Natural killer cell (primary cell): ENCODE data around the gene TIAM1. TPM values are rescaled to one million over a fixed set of nuclear protein-coding genes. Genes with fewer than 3 reads are reported as not detected.

Source experiments
- ATAC-seq, 3 donors: fragments of 150-1000 bp in 2 of 3; fragments of 200-7000 bp in 1 of 3; cut with Tn5 transposase; 1 replicate in 1 of 3; 2 replicates in 2 of 3; pipeline ENCODE4 v1.10.0; 2021; ENCODE audit warnings: mild to moderate bottlenecking in 2 of 3, moderate library complexity in 2 of 3
- DNase-seq, 2 donors: peaks; one replicate each; pipeline versions ENCODE4 v3.0.0 to v3.0.0-alpha.2; 2013 to 2021; ENCODE audit warnings: mixed read lengths in 1 of 2
- H3K27ac ChIP-seq: one replicate; pipeline ENCODE4 v1.5.1; 2013; ENCODE audit warnings: mild to moderate bottlenecking, low read length
- H3K27me3 ChIP-seq: one replicate; pipeline ENCODE4 v1.6.1; 2013; ENCODE audit warnings: low read length; ENCODE audit not compliant: control insufficient read depth, insufficient read depth
- H3K36me3 ChIP-seq: one replicate; pipeline ENCODE4 v1.6.1; 2013; ENCODE audit warnings: low read length; ENCODE audit not compliant: control insufficient read depth, insufficient read depth
- H3K4me1 ChIP-seq: one replicate; pipeline ENCODE4 v1.6.1; 2013; ENCODE audit warnings: low read length; ENCODE audit not compliant: control insufficient read depth, insufficient read depth
- H3K4me3 ChIP-seq: one replicate; pipeline ENCODE4 v1.5.1; 2013; ENCODE audit warnings: low read length
- H3K9me3 ChIP-seq: one replicate; pipeline ENCODE4 v1.6.1; 2013; ENCODE audit warnings: low read length; ENCODE audit not compliant: control insufficient read depth, insufficient read depth
- H3K27ac Mint-ChIP-seq, 2 donors: one replicate each; pipeline ENCODE4 v1.8.0; 2022; ENCODE audit warnings: mild to moderate bottlenecking in 2 of 2, mixed read lengths in 2 of 2, moderate library complexity in 1 of 2
- H3K27me3 Mint-ChIP-seq, 2 donors: one replicate each; pipeline ENCODE4 v1.8.0; 2022; ENCODE audit warnings: low read depth in 2 of 2, mixed read lengths in 2 of 2
- H3K36me3 Mint-ChIP-seq: one replicate; pipeline ENCODE4 v1.8.0; 2022; ENCODE audit warnings: mixed read lengths
- H3K4me1 Mint-ChIP-seq, 2 donors: one replicate each; pipeline ENCODE4 v1.8.0; 2022; ENCODE audit warnings: mixed read lengths in 2 of 2
- H3K4me3 Mint-ChIP-seq: one replicate; pipeline ENCODE4 v1.8.0; 2022; ENCODE audit warnings: mild to moderate bottlenecking, moderate library complexity, mixed read lengths
- H3K9me3 Mint-ChIP-seq, 2 donors: one replicate each; pipeline ENCODE4 v1.8.0; 2022; ENCODE audit warnings: mixed read lengths in 2 of 2
- CTCF ChIP-seq: fragments of 200-600 bp; IDR thresholded peaks from one replicate; pipeline ENCODE4 v1.8.0; 2022; ENCODE audit warnings: antibody characterized with exemption
- WGBS: methylation state at CpG from one replicate; pipeline ENCODE4 v1.1.7; 2013; ENCODE audit warnings: missing lambda C conversion rate; ENCODE audit not compliant: insufficient coverage; 5-methylcytosine and 5-hydroxymethylcytosine counted together
- intact Hi-C: fragments of 100-400 bp; cut with micrococcal nuclease; formaldehyde crosslinking; loops from one replicate; pipeline ENCODE4 v1.14.2; 2022
- total RNA-seq, 4 donors: library from RNA; stranded (reverse); fragments of 120-200 nt in 1 of 4; gene quantifications; one replicate each; pipeline versions ENCODE4 v1.2.3 to v1.2.4, GENCODE V29; 2013 to 2022

Gene TIAM1
- total RNA-seq, 3 donors from 2014 or later (not counting 1 experiment from before 2014, with no cell fraction given): 19.1 to 32.3 (median 19.4) TPM

DNA sequence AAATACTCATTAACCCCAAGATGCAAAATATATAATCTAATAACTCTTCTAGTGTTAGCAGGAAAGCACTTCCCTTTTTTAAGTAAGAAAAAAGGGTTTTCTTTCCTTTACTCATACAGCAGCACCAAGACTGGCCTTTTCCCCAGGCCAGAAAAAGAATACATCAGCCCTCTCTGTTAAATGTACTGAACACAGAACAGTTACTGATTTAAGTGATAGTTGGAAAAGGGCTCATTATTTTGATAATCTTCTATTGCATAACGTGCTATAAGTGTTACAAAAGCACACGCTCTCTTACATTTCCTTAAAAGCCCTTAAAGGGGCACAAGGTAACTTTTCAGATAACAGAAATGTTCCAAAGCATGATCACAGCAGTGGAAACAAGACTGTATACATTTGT lies 142.9 kb downstream of the TIAM1 start:
- H3K4me3 ChIP-seq: no peak overlapping the region
- Mint-ChIP-seq H3K27ac (no peak overlapping the region), H3K4me3 (no peak overlapping the region), H3K9me3 (no peaks in the 10 kb centered on the region), H3K4me1 (no peaks in the 10 kb centered on the region), H3K36me3 (no peaks in the 10 kb centered on the region), H3K27me3 (no peaks in the 10 kb centered on the region)
- WGBS: 80% methylated on average over 1 of the region's 2 CpGs
- no peaks in the 10 kb centered on the region for H3K4me1 ChIP-seq
- intact Hi-C loops: no loop called here
- H3K27me3 ChIP-seq: no peaks in the 10 kb centered on the region
- no peaks in the 10 kb centered on the region for H3K9me3 ChIP-seq
- H3K27ac ChIP-seq: no peak overlapping the region
- no peak for TF ChIP-seq CTCF
- no peaks in the 10 kb centered on the region for H3K36me3 ChIP-seq
- ATAC-seq: no peak
- DNase-seq: no peak

DNA sequence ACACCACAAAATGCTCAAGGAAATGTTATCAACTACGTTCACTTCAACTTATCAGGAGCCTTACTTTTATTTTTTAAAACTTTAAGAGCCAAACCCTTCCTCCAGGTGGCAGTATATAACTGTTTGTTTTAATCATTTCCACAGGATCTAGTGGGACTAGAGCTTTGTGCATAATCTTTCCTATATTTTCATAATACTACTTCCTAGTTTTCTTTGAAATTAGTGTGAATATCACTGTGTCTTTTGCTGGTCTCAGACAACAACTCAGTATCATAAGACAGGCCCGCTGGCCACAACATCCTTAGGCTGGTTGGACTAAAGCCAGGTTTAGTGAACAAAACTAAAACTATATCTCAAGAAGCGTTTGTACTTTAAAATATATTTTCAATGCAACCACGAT lies 145.5 kb downstream of the TIAM1 start:
- Histone ChIP-seq H3K27me3 (no peaks in the 10 kb centered on the region), H3K36me3 (no peaks in the 10 kb centered on the region), H3K9me3 (no peaks in the 10 kb centered on the region), H3K4me3 (no peak overlapping the region), H3K27ac (no peak overlapping the region), H3K4me1 (no peaks in the 10 kb centered on the region)
- no peaks in the 10 kb centered on the region for H3K27me3 Mint-ChIP-seq
- 75% methylated on average over 1 of the region's 4 CpGs for WGBS
- DNase-seq: peak in 1 of 2 donors; percentile 72
- intact Hi-C loops: loop anchor here (1.0 kb wide), 2 partner anchors 382 to 406 kb away; no protein-coding TSS in a partner anchor
- H3K27ac Mint-ChIP-seq: no peak overlapping the region
- TF ChIP-seq CTCF: peak; percentile 80
- H3K9me3 Mint-ChIP-seq: no peaks in the 10 kb centered on the region
- H3K4me1 Mint-ChIP-seq: no peaks in the 10 kb centered on the region
- no peak overlapping the region for H3K4me3 Mint-ChIP-seq
- H3K36me3 Mint-ChIP-seq: no peaks in the 10 kb centered on the region
- ATAC-seq: peak in 2 of 3 donors; percentile 45 to 53

- WGBS: 78% methylated on average over 1 of the region's 2 CpGs
- no peak for DNase-seq
- no peaks in the 10 kb centered on the region for H3K9me3 Mint-ChIP-seq
- intact Hi-C loops: no loop called here
- H3K36me3 Mint-ChIP-seq: no peaks in the 10 kb centered on the region
- Histone ChIP-seq H3K27me3 (no peaks in the 10 kb centered on the region), H3K4me1 (no peaks in the 10 kb centered on the region), H3K9me3 (no peaks in the 10 kb centered on the region), H3K36me3 (no peaks in the 10 kb centered on the region), H3K4me3 (no peak overlapping the region), H3K27ac (no peak overlapping the region)
- H3K27me3 Mint-ChIP-seq: no peaks in the 10 kb centered on the region
- H3K27ac Mint-ChIP-seq: no peak overlapping the region
- no peaks in the 10 kb centered on the region for H3K4me1 Mint-ChIP-seq
- no peak for ATAC-seq
- H3K4me3 Mint-ChIP-seq: no peak overlapping the region
- no peak for TF ChIP-seq CTCF
These were observed 147.3 kb downstream of the TIAM1 start for GRCh38 chr21:31196724-31197123.

GRCh38 chr21:31195334-31196015 lies 148.6 kb downstream of the TIAM1 start:
- 66% methylated on average over 3 of the region's 5 CpGs for WGBS
- H3K4me1 Mint-ChIP-seq: no peaks in the 10 kb centered on the region
- no peaks in the 10 kb centered on the region for H3K27me3 ChIP-seq
- intact Hi-C loops: no loop called here
- H3K27ac ChIP-seq: no peak overlapping the region
- no peaks in the 10 kb centered on the region for H3K4me1 ChIP-seq
- ATAC-seq (no peak), DNase-seq (no peak)
- no peak overlapping the region for H3K4me3 Mint-ChIP-seq
- H3K36me3 ChIP-seq: no peaks in the 10 kb centered on the region
- H3K27ac Mint-ChIP-seq: no peak overlapping the region
- H3K27me3 Mint-ChIP-seq: no peaks in the 10 kb centered on the region
- no peak for TF ChIP-seq CTCF
- H3K9me3 Mint-ChIP-seq: no peaks in the 10 kb centered on the region
- H3K4me3 ChIP-seq: no peak overlapping the region
- no peaks in the 10 kb centered on the region for H3K36me3 Mint-ChIP-seq
- no peaks in the 10 kb centered on the region for H3K9me3 ChIP-seq
